Measurements from ENCODE around the gene MMP15.
"Not testable (repeated sequence)": the region's sequence is repeated elsewhere in the genome, so short reads cannot be mapped to it uniquely, and the experiment has no call there.

MMP15 gene

GRCh38 chr16:57997176-57997527 lies 28.4 kb upstream of the MMP15 start:
- no peak for DNase-seq

- no peak for DNase-seq
Observed at GRCh38 chr16:57997528-57998265, 27.9 kb upstream of the MMP15 start.

- DNase-seq: peak; percentile 75
Observed at GRCh38 chr16:57998486-57998885, 27.1 kb upstream of the MMP15 start.

- DNase-seq: peak; percentile 35
Observed at GRCh38 chr16:57998992-57999365, 26.6 kb upstream of the MMP15 start.

- DNase-seq: peak; percentile 73
Observed at GRCh38 chr16:57999366-57999970, 26.1 kb upstream of the MMP15 start.

- DNase-seq: peak; percentile 74
Observed at GRCh38 chr16:57999971-58000705, 25.4 kb upstream of the MMP15 start, which contains the start of gene ZNF319. TSS of gene ZNF319 (minus strand) at chr16:58000672. CDS start at chr16:57998265, 2,407 bp downstream.

- peak; percentile 100 for DNase-seq
Observed at GRCh38 chr16:58000706-58001676, 24.6 kb upstream of the MMP15 start, which contains the start of gene USB1. TSS of gene USB1 (plus strand) at chr16:58001407. CDS start at chr16:58001484, 77 bp downstream.

GRCh38 chr16:58001781-58002415 lies 23.7 kb upstream of the MMP15 start:
- DNase-seq: no peak

GRCh38 chr16:58002416-58002800 lies 23.1 kb upstream of the MMP15 start:
- DNase-seq: no peak

- DNase-seq: no peak
Observed at GRCh38 chr16:58002936-58003335, 22.6 kb upstream of the MMP15 start.

- DNase-seq: not testable (repeated sequence)
Observed at GRCh38 chr16:58004736-58005135, 20.8 kb upstream of the MMP15 start.

GRCh38 chr16:58009856-58010416 lies 15.6 kb upstream of the MMP15 start:
- DNase-seq: no peak

GRCh38 chr16:58010886-58011285 lies 14.7 kb upstream of the MMP15 start:
- no peak for DNase-seq

- DNase-seq: peak; percentile 17
Observed at GRCh38 chr16:58011652-58012051, 13.9 kb upstream of the MMP15 start.

GRCh38 chr16:58012481-58012880 lies 13.1 kb upstream of the MMP15 start:
- no peak for DNase-seq

- no peak for DNase-seq
Observed at GRCh38 chr16:58013201-58013956, 12.2 kb upstream of the MMP15 start.

- DNase-seq: no peak
Observed at GRCh38 chr16:58016840-58017446, 8.6 kb upstream of the MMP15 start.

GRCh38 chr16:58018803-58019202 lies 6.8 kb upstream of the MMP15 start:
- DNase-seq: peak; percentile 71

GRCh38 chr16:58019866-58020538 lies 5.6 kb upstream of the MMP15 start:
- no peak for DNase-seq
